Astrocyte (in vitro differentiated cells and primary cell): ENCODE data around the gene PDE9A. TPM values are rescaled to one million over a fixed set of nuclear protein-coding genes. Genes with fewer than 3 reads are reported as not detected.

Source experiments
- DNase-seq: peaks from one replicate; pipeline ENCODE4 v3.0.0-alpha.2; 2010; ENCODE audit warnings: low read depth
- FAIRE-seq: peaks from 2 replicates; lab custom pipeline; 2011; peaks lifted over from hg19 to GRCh38; lab: Jason Lieb, UNC
- H2AFZ ChIP-seq: 2 replicates; pipeline ENCODE4 v1.6.0; 2012; ENCODE audit warnings: low read depth, low read length, inconsistent platforms
- H3K27ac ChIP-seq: 2 replicates; pipeline ENCODE4 v1.5.1; 2011; ENCODE audit warnings: low read depth, low read length, inconsistent platforms
- H3K27me3 ChIP-seq: 2 replicates; pipeline ENCODE4 v1.6.0; 2011; ENCODE audit warnings: low read length, inconsistent platforms; ENCODE audit not compliant: insufficient read depth
- H3K36me3 ChIP-seq: 2 replicates; pipeline ENCODE4 v1.5.1; 2011; ENCODE audit warnings: low read length, inconsistent platforms; ENCODE audit not compliant: insufficient read depth
- H3K4me1 ChIP-seq: 2 replicates; pipeline ENCODE4 v1.5.1; 2011; ENCODE audit warnings: low read length, inconsistent platforms; ENCODE audit not compliant: insufficient read depth
- H3K4me2 ChIP-seq: 2 replicates; pipeline ENCODE4 v1.6.0; 2012; ENCODE audit warnings: low read length, inconsistent platforms
- H3K4me3 ChIP-seq: 2 replicates; pipeline ENCODE4 v1.5.1; 2011; ENCODE audit warnings: low read depth, mild to moderate bottlenecking, low read length, inconsistent platforms; ENCODE audit not compliant: insufficient read depth
- H3K79me2 ChIP-seq: 2 replicates; pipeline ENCODE4 v1.6.0; 2012; ENCODE audit warnings: mild to moderate bottlenecking, low read length, inconsistent platforms; ENCODE audit not compliant: insufficient read depth
- H3K9ac ChIP-seq: 2 replicates; pipeline ENCODE4 v1.6.0; 2012; ENCODE audit warnings: mild to moderate bottlenecking, low read length, inconsistent platforms
- H3K9me3 ChIP-seq: 2 replicates; pipeline ENCODE4 v1.5.1; 2012; ENCODE audit warnings: low read depth, mild to moderate bottlenecking, low read length, inconsistent platforms; ENCODE audit not compliant: insufficient read depth
- H4K20me1 ChIP-seq: 2 replicates; pipeline ENCODE4 v1.6.0; 2012; ENCODE audit warnings: low read length, inconsistent platforms; ENCODE audit not compliant: insufficient read depth
- H3K27ac Mint-ChIP-seq: one replicate; pipeline ENCODE4 v1.8.0; 2021; ENCODE audit warnings: mild to moderate bottlenecking, mixed read lengths; ENCODE audit not compliant: unreplicated experiment
- H3K27me3 Mint-ChIP-seq: one replicate; pipeline ENCODE4 v1.8.0; 2021; ENCODE audit warnings: low read depth, mixed read lengths; ENCODE audit not compliant: unreplicated experiment
- H3K36me3 Mint-ChIP-seq: one replicate; pipeline ENCODE4 v1.8.0; 2021; ENCODE audit warnings: low read depth, mixed read lengths; ENCODE audit not compliant: unreplicated experiment
- H3K4me1 Mint-ChIP-seq: one replicate; pipeline ENCODE4 v1.8.0; 2021; ENCODE audit warnings: low read depth, mixed read lengths; ENCODE audit not compliant: unreplicated experiment
- H3K4me3 Mint-ChIP-seq: one replicate; pipeline ENCODE4 v1.8.0; 2021; ENCODE audit warnings: mild to moderate bottlenecking, moderate library complexity, mixed read lengths; ENCODE audit not compliant: unreplicated experiment
- H3K9me3 Mint-ChIP-seq: one replicate; pipeline ENCODE4 v1.8.0; 2021; ENCODE audit warnings: mild to moderate bottlenecking, mixed read lengths; ENCODE audit not compliant: unreplicated experiment
- CTCF ChIP-seq: IDR thresholded peaks from 2 replicates; pipeline ENCODE4 v1.5.1; 2011; ENCODE audit warnings: low read depth, mild to moderate bottlenecking, inconsistent platforms, low read length, moderate library complexity; ENCODE audit not compliant: insufficient read depth
- EZH2 ChIP-seq: IDR thresholded peaks from 2 replicates; pipeline ENCODE4 v1.6.1; 2012; ENCODE audit warnings: mild to moderate bottlenecking, low read length, inconsistent platforms; ENCODE audit not compliant: insufficient read depth
- total RNA-seq: library from RNA; stranded (reverse); gene quantifications from 2 replicates; pipeline ENCODE4 v1.2.1, GENCODE V29; 2021

The PDE9A gene
- total RNA-seq, 1 donor from 2014 or later, result 7.8 TPM

DNA sequence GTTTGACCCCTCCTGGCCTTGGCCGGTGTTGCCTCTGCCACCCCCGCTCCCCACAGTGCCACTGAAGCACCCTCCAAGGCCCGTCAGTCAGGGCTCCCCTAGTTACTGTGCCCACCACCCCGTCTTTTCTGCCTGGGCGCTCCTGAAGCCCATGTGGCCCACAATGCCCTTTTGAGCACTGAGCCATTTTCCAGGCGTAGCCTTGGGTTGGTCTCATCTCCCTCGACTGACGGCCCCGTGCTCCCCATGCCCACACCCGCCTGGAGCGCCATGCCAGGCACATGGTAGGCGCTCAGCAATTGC lies 118.0 kb downstream of the PDE9A start:
- Histone ChIP-seq H3K79me2 (no peaks in the 10 kb centered on the region), H3K4me3 (no peak overlapping the region), H3K9ac (no peak overlapping the region), H4K20me1 (no peaks in the 10 kb centered on the region), H3K36me3 (no peaks in the 10 kb centered on the region), H3K9me3 (no peaks in the 10 kb centered on the region), H2AFZ (no peak overlapping the region), H3K27ac (no peak overlapping the region), H3K4me1 (no peaks in the 10 kb centered on the region), H3K4me2 (no peak overlapping the region), H3K27me3 (peaks cover 6% of the 10 kb centered on the region)
- Mint-ChIP-seq H3K27ac (no peak overlapping the region), H3K36me3 (peaks cover 5% of the 10 kb centered on the region), H3K9me3 (no peaks in the 10 kb centered on the region), H3K4me3 (no peak overlapping the region), H3K4me1 (no peaks in the 10 kb centered on the region), H3K27me3 (peaks cover 37% of the 10 kb centered on the region)
- TF ChIP-seq EZH2 (no peak), CTCF (no peak)
- no peak for FAIRE-seq
- no peak for DNase-seq

DNA sequence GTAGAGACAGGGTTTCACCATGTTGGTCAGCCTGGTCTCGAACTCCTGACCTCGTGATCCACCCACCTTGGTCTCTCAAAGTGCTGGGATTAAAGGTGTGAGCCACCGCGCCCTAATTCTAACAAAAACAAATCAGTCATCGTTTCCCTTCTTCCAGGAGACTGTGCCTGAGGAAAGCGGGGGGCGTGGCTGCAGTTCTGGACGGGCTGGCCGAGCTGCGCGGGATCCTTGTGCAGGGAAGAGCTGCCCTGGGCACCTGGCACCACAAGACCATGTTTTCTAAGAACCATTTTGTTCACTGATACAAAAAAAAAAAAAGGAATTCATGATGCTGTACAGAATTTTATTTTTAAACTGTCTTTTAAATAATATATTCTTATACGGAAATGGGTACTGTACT lies 121.7 kb downstream of the PDE9A start:
- H3K4me1 Mint-ChIP-seq, result no peaks in the 10 kb centered on the region
- Histone ChIP-seq H3K4me3 (no peak overlapping the region), H3K27ac (no peak overlapping the region), H2AFZ (no peak overlapping the region), H3K4me2 (no peak overlapping the region), H4K20me1 (no peaks in the 10 kb centered on the region), H3K27me3 (peaks cover 22% of the 10 kb centered on the region), H3K9ac (no peak overlapping the region), H3K79me2 (no peaks in the 10 kb centered on the region), H3K4me1 (no peaks in the 10 kb centered on the region), H3K9me3 (no peaks in the 10 kb centered on the region), H3K36me3 (no peaks in the 10 kb centered on the region)
- no peak overlapping the region for H3K27ac Mint-ChIP-seq
- TF ChIP-seq CTCF, result no peak
- TF ChIP-seq EZH2, result no peak
- H3K9me3 Mint-ChIP-seq, result no peaks in the 10 kb centered on the region
- H3K27me3 Mint-ChIP-seq, result peaks cover 36% of the 10 kb centered on the region
- DNase-seq, result no peak
- H3K4me3 Mint-ChIP-seq, result no peak overlapping the region
- no peak for FAIRE-seq
- H3K36me3 Mint-ChIP-seq, result no peaks in the 10 kb centered on the region

DNA sequence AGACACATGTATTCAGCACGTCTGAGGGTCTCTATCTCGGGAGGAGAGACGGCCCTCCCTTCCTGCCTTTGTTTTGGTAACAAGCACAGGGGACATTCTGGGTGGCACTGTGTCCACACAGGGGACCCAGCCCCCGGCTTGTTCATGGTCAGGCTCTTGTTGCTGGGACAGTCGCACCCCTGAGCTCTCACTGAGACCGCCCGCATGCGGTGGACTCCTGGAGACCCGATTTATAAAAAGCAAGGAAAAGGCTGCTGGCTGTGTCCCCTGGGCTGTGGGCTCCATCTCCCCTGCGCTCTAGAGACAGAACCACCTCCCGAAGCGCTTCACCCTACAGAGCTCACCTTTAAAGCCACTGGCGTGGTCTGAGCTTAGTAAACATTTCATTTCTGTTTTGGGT lies 122.5 kb downstream of the PDE9A start:
- Histone ChIP-seq H2AFZ (no peak overlapping the region), H3K9me3 (no peaks in the 10 kb centered on the region), H3K27ac (no peak overlapping the region), H3K36me3 (no peaks in the 10 kb centered on the region), H3K4me3 (no peak overlapping the region), H4K20me1 (no peaks in the 10 kb centered on the region), H3K9ac (no peak overlapping the region), H3K79me2 (no peaks in the 10 kb centered on the region), H3K4me2 (no peak overlapping the region), H3K27me3 (peaks cover 27% of the 10 kb centered on the region), H3K4me1 (no peaks in the 10 kb centered on the region)
- Mint-ChIP-seq H3K27me3 (peaks cover 39% of the 10 kb centered on the region), H3K36me3 (no peaks in the 10 kb centered on the region), H3K9me3 (no peaks in the 10 kb centered on the region), H3K4me3 (no peak overlapping the region), H3K4me1 (no peaks in the 10 kb centered on the region), H3K27ac (no peak overlapping the region)
- DNase-seq (no peak), FAIRE-seq (no peak)
- TF ChIP-seq EZH2 (no peak), CTCF (no peak)
